Vagina (tissue), 2 donors: ENCODE measurements around the gene HAUS7. TPM values are rescaled to one million over a fixed set of nuclear protein-coding genes. Genes with fewer than 3 reads are reported as not detected.

Experiments used
- DNase-seq, 2 donors: peaks; one replicate each; pipeline ENCODE4 v3.0.0-alpha.2; 2017; ENCODE audit errors: extremely low spot score in 2 of 2
- H3K27ac ChIP-seq: fragments of 200-600 bp; sonication (generic); one replicate; pipeline ENCODE4 v1.5.1; 2019
- H3K27me3 ChIP-seq: fragments of 200-600 bp; sonication (generic); one replicate; pipeline ENCODE4 v1.5.1; 2019
- H3K36me3 ChIP-seq, 2 donors: fragments of 200-600 bp; sonication (generic); one replicate each; pipeline ENCODE4 v1.5.1; 2017 to 2019
- H3K4me1 ChIP-seq: fragments of 200-600 bp; sonication (generic); one replicate; pipeline ENCODE4 v1.5.1; 2019
- H3K4me3 ChIP-seq, 2 donors: fragments of 200-600 bp; sonication (generic); 1 replicate in 1 of 2; 2 replicates in 1 of 2; pipeline ENCODE4 v1.5.1; 2016 to 2019
- H3K9me3 ChIP-seq: fragments of 200-600 bp; sonication (generic); one replicate; pipeline ENCODE4 v1.5.1; 2019
- CTCF ChIP-seq, 3 experiments: fragments of 450-650 bp in 2 of 3; fragments of 200-600 bp in 1 of 3; sonication (generic) in 1 of 3; IDR thresholded peaks; one replicate each; pipeline ENCODE4 v1.5.1; 2017 to 2019; ENCODE audit warnings: antibody characterized with exemption in 3 of 3, mild to moderate bottlenecking in 2 of 3, moderate library complexity in 2 of 3
- POLR2A ChIP-seq, 2 donors: fragments of 450-650 bp; IDR thresholded peaks; one replicate each; pipeline ENCODE4 v1.6.1; 2017; ENCODE audit warnings: antibody characterized with exemption in 2 of 2, mild to moderate bottlenecking in 2 of 2, moderate library complexity in 2 of 2
- POLR2AphosphoS5 ChIP-seq, 2 donors: sonication (generic); formaldehyde crosslinking; IDR thresholded peaks; one replicate each; pipeline ENCODE4 v1.9.0; 2017; ENCODE audit warnings: antibody characterized with exemption in 2 of 2, mild to moderate bottlenecking in 2 of 2, low read depth in 1 of 2; ENCODE audit not compliant: insufficient read depth in 1 of 2
- intact Hi-C: fragments of 100-400 bp; cut with DNase I; formaldehyde crosslinking; loops from one replicate; pipeline ENCODE4 v1.15.1; 2023
- total RNA-seq: library from RNA; depleted of rRNA; stranded (reverse); fragments of >200 nt; gene quantifications from one replicate; pipeline ENCODE4 v1.2.3, GENCODE V29; 2016

Gene HAUS7
- total RNA-seq, 1 donor from 2014 or later, result 17.7 TPM

GRCh38 chrX:153445856-153446635, 24.3 kb downstream of the HAUS7 start, which contains the start of gene TREX2:
TREX2 (minus strand) TSS chrX:153446056; CDS start chrX:153445430, 626 bp downstream.
- Histone ChIP-seq H3K4me1 (no peaks in the 10 kb centered on the region), H3K9me3 (no peaks in the 10 kb centered on the region), H3K36me3 (no peaks in the 10 kb centered on the region), H3K4me3 (no peak within 1 kb of the TSS), H3K27me3 (no peaks in the 10 kb centered on the region), H3K27ac (no peak within 1 kb of the TSS)
- TF ChIP-seq CTCF (IDR thresholded peaks at IDR 0.05) (no peak), POLR2A (IDR thresholded peaks at IDR 0.05) (no peak), POLR2AphosphoS5 (IDR thresholded peaks at IDR 0.05; ENCODE audit: insufficient read depth in 1 of 2, low read depth in 1 of 2) (no peak)
- intact Hi-C loops, result no loop called here
- no peak for DNase-seq

GRCh38 chrX:153445106-153445855, 25.1 kb downstream of the HAUS7 start:
- intact Hi-C loops, result no loop called here
- Histone ChIP-seq H3K36me3 (no peaks in the 10 kb centered on the region), H3K4me3 (no peak overlapping the region), H3K27me3 (no peaks in the 10 kb centered on the region), H3K27ac (no peak overlapping the region), H3K9me3 (no peaks in the 10 kb centered on the region), H3K4me1 (no peaks in the 10 kb centered on the region)
- no peak for DNase-seq
- TF ChIP-seq CTCF (IDR thresholded peaks at IDR 0.05) (no peak), POLR2AphosphoS5 (IDR thresholded peaks at IDR 0.05; ENCODE audit: insufficient read depth in 1 of 2, low read depth in 1 of 2) (no peak), POLR2A (IDR thresholded peaks at IDR 0.05) (no peak)

- H3K4me3 ChIP-seq, result no peak overlapping the region
- H3K36me3 ChIP-seq, result no peaks in the 10 kb centered on the region
- H3K27me3 ChIP-seq, result no peaks in the 10 kb centered on the region
- no peak for TF ChIP-seq POLR2A (IDR thresholded peaks at IDR 0.05)
- TF ChIP-seq CTCF (IDR thresholded peaks at IDR 0.05), result no peak
- no peak for TF ChIP-seq POLR2AphosphoS5 (IDR thresholded peaks at IDR 0.05; ENCODE audit: insufficient read depth in 1 of 2, low read depth in 1 of 2)
- H3K9me3 ChIP-seq, result no peaks in the 10 kb centered on the region
- no peak for DNase-seq
- intact Hi-C loops, result no loop called here
- H3K27ac ChIP-seq, result no peak overlapping the region
- H3K4me1 ChIP-seq, result no peaks in the 10 kb centered on the region
Observed at GRCh38 chrX:153444333-153445011, 25.9 kb downstream of the HAUS7 start.

DNA sequence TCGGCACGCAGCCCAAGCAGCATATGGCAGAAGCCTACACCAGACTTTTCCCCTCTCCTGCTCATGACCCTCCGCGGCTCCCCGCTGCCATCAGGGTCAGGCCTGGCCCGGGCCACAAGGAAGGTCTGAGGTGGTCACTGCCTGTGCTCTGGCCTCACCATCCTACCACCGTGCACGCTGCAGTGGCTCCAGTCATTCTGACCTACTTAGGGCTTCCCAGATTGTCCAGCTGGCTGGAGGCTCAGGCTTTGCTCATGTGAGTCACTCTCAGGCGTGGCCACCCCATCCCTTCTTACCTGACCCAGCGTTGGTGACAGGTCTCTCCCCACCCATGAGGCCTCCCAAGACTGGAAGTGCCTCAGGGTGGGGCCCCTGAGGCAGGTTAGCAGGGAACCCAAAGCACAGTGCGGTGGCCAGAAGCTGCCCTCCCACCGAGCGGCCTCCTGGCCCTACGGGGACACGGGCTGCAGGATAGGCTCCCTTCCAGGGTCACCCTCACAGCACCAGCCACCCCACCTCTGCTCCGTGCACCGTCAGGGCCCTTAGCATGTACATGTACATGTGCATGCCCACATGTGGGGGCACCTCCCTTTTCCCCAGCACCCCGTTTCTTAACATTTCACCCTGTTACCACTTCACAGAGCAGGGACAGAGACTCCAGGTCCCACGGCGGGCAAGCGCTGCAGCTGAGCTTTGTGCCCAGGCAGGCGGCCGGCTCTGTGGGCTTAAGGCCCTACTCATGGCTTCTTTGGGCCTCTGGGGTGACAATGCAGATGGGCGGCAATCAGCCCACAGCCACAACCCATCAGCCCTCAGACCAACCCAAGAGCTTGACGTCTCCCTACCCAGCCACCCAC, 26.7 kb downstream of the HAUS7 start:
- Histone ChIP-seq H3K9me3 (no peaks in the 10 kb centered on the region), H3K4me1 (no peaks in the 10 kb centered on the region), H3K27ac (no peak overlapping the region), H3K27me3 (no peaks in the 10 kb centered on the region), H3K36me3 (no peaks in the 10 kb centered on the region), H3K4me3 (no peak overlapping the region)
- intact Hi-C loops, result no loop called here
- no peak for DNase-seq
- TF ChIP-seq POLR2A (IDR thresholded peaks at IDR 0.05) (no peak), POLR2AphosphoS5 (IDR thresholded peaks at IDR 0.05; ENCODE audit: insufficient read depth in 1 of 2, low read depth in 1 of 2) (no peak), CTCF (IDR thresholded peaks at IDR 0.05) (no peak)
